ENCODE data around the gene ADGRV1.

The ADGRV1 gene

GRCh38 chr5:91154338-91154737, 595.7 kb downstream of the ADGRV1 start:
- no peak for DNase-seq

GRCh38 chr5:91155274-91155673, 596.7 kb downstream of the ADGRV1 start:
- DNase-seq, result no peak

- DNase-seq, result no peak
Observed at GRCh38 chr5:91156242-91156641, 597.6 kb downstream of the ADGRV1 start.

- no peak for DNase-seq
Observed at GRCh38 chr5:91158011-91158410, 599.4 kb downstream of the ADGRV1 start.

DNA sequence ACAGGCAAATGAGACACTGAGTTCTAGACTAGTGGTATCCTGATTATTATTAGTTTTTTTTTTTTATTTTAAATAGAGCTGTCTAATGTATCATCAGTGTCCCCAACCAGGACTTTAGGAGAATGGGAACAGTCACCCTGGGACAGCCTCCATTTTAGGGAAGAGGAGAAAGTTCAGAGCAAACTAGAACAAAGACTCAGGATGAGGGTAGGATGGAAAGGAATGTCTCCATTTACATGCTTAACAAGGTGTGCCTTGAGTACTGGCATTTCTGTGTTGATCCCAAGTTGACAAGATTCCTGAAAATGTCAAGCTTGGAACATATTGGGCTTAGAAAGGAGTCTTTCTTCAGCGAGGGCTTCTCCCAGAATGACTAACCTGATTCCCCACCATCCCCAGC, 601.0 kb downstream of the ADGRV1 start:
- DNase-seq, result no peak

DNA sequence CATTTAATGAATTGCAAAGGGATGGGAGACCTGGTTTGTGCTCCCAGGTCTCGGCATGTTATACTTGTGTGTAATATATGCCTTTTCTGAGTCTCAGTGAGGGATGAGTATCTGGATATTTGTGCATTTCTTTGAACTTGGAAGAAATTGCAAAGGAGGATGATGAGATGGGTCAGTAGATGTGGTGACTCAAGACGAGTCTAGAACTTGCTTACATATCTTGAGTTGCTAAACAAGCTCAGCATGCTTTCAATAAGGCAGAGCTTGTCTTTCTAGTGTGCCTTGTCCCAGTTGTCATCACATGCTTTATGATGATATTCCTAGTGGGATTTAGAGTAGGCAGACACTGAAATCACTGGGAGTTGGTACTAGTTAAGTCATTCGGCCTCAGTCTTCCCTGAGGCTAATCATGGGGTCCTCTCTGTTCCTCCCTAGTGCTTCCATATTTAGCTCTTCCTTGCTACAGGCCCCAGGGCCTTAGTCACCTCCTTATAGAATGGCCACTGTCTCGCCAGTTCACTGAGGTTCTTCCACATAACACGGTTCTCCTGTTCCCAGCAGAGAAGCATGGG, 602.2 kb downstream of the ADGRV1 start:
- no peak for DNase-seq

DNA sequence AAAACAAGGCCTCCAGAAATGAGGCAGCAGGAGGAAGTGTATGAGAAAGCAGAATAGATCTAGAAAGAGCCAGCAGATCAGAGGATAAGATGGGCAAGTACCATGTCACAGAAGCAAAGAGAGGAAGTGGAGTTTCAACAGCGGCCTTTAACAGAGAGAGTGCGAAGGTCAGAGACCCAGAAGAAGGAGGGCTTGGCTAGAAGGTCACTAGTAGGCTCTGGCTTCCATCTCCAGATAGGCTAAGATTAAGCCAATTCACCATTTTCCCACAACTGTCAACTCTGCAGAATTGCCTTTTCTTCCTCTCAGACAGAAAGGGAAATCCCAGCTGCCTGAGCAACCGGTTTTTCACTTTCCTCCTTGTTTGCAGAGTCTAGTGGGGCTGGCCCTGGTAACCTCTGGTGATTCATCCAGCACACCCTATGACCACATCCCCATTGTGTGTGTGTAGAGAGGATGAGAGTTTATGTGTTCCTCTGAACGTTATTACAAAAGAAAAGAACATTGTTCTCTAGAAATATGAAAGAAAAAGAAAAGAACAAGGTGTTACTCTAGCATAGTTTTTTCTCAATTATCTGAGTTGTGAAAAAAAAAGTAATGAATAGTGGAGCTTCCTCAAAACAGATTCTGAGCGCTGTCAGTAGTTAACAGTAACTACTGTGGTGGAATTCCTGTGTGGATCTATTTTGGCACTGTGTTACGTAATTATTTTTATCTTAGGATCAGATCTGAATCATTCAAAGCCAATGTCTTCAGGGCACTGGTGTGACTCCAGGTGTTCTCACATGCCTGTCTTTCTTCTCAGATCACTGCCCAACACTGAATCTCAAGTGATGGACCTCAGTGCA, 604.2 kb downstream of the ADGRV1 start:
- peak; percentile 89 for DNase-seq

DNA sequence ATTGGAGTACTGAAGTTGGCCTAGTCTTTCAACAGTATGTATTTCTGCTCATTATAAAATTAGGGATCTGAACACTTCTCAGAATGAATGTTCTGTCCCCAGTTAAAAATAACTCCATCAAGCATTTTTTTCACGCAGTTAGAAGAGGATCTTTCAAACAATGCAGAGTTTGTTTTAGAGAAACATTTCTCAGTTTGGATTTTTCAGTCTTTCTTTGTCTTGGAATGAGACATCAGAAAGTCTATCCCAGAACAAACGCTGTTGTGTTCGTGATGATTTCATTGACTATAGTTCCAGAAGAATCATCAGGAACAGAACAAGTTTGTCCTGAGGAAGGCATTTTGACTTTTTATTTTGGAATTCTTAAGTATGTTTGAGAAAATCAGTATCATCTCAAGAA, 605.8 kb downstream of the ADGRV1 start:
- no peak for DNase-seq

- no peak for DNase-seq
Observed at GRCh38 chr5:91166059-91166807, 607.6 kb downstream of the ADGRV1 start.

DNA sequence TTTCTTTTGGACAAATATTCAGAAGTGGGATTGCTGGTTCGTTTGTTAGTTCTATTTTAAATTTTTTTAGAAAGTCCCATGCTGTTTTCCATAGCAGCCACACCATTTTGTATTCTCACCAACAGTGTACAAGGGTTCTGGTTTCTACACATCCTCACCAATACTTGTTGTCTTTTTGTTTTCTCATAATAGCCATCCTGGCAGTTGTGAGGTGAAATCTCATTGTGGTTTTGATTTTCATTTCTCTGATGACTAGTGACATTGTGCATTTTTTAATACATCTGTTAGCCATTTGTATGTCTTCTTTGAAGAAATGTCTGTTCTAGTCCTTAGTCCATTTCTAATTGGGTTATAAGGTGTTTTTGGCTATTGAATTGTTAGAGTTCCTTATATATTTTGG, 610.3 kb downstream of the ADGRV1 start:
- no peak for DNase-seq

GRCh38 chr5:91170266-91170665, 611.7 kb downstream of the ADGRV1 start:
- peak; percentile 42 for DNase-seq

DNA sequence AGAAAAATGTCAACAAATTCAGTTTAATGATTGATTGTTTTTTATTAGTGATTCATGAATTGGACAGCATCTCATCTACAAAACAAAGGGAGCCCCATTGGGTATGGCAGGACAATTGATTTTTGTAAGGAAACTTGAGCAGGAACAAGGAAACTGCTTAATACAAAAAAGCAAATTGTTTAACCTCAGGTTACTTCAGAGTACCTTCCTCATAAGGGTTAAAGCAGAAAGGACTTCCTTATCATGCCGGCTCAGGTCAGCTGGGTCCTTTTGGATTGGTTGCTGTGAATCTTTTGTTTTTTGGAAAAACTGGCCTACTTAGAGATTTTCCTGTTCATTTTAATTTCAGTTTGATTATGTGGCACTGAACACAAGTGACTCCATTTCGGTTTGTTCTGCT, 612.7 kb downstream of the ADGRV1 start:
- DNase-seq, result no peak

- DNase-seq, result no peak
Observed at GRCh38 chr5:91174396-91174795, 615.8 kb downstream of the ADGRV1 start.

- no peak for DNase-seq
Observed at GRCh38 chr5:91175708-91176107, 617.1 kb downstream of the ADGRV1 start.

- no peak for DNase-seq
Observed at GRCh38 chr5:91176288-91177016, 617.9 kb downstream of the ADGRV1 start.

DNA sequence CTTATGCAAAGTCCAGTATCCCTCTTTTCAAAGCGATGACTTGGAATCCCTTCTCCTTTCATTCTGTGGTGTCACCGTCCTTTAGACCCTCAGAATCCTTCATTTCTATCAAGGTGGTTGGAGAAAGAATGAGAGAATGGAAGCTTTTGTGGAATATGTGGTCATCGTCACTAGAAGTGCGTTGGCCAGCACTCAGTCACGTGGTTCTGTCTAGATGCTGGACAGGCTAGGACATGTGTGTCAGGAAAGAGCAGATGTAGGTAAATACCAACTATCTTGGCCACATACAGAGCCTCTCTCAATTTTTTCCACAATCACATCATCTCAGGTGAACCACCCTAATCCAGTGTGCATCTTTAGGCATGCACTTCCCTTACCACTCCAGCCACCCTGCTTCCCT, 618.5 kb downstream of the ADGRV1 start:
- DNase-seq, result no peak

- no peak for DNase-seq
Observed at GRCh38 chr5:91177639-91178038, 619.0 kb downstream of the ADGRV1 start.

GRCh38 chr5:91178461-91178860, 619.9 kb downstream of the ADGRV1 start:
- no peak for DNase-seq

- no peak for DNase-seq
Observed at GRCh38 chr5:91179018-91179417, 620.4 kb downstream of the ADGRV1 start.

- no peak for DNase-seq
Observed at GRCh38 chr5:91180506-91180905, 621.9 kb downstream of the ADGRV1 start.

DNA sequence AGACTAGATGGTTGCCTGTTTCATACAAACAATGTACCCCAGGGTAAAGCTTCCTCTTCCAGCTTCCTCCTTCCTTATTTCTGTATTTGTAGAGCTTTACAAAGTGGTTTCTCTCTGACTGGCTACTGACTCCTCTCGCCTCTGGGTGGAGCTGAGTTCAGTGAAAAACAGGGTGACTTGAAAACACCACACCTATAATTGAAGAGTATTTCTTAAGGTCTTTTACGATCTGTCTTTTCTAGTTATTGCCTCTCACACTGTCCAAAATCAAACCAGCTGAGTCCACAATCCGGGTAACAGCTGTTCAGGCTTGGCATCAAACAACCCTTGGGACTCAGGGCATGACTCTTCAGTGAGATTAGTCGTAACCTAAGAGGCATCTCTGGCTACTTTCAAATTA, 624.2 kb downstream of the ADGRV1 start:
- DNase-seq, result no peak

- DNase-seq, result no peak
Observed at GRCh38 chr5:91183743-91184142, 625.1 kb downstream of the ADGRV1 start.

- DNase-seq, result no peak
Observed at GRCh38 chr5:91186101-91186500, 627.5 kb downstream of the ADGRV1 start.

Measured in activated CD4-positive, alpha-beta T cell treated with anti-CD3 and anti-CD28 coated beads, Interleukin-2, Interleukin-6, amounts not matched to agents 100 ng/mL and 50 ng/mL, durations not matched to agents 16 hours and 8 hours (primary cell).